Endothelial cell of umbilical vein (primary cell): ENCODE measurements around the gene RBMS3.

ENCODE experiments used
- CTCF ChIP-seq, 2 donors: IDR thresholded peaks; 1 replicate in 1 of 2; 2 replicates in 1 of 2; pipeline ENCODE4 v1.5.1; 2011; ENCODE audit warnings: low read length in 2 of 2, mild to moderate bottlenecking in 2 of 2, moderate library complexity in 2 of 2, control low read depth in 1 of 2, inconsistent platforms in 1 of 2, low read depth in 1 of 2; ENCODE audit not compliant: insufficient read depth in 1 of 2; ENCODE audit errors: extremely low read depth in 1 of 2
- EZH2 ChIP-seq: IDR thresholded peaks from 2 replicates; pipeline ENCODE4 v1.6.1; 2012; ENCODE audit warnings: borderline replicate concordance, low read depth, mild to moderate bottlenecking, moderate library complexity, low read length, inconsistent platforms; ENCODE audit not compliant: severe bottlenecking
- FOS ChIP-seq: IDR thresholded peaks from 2 replicates; pipeline ENCODE4 v1.6.1; 2011; ENCODE audit warnings: mild to moderate bottlenecking, low read length, moderate library complexity, borderline replicate concordance; ENCODE audit not compliant: insufficient read depth
- GATA2 ChIP-seq: IDR thresholded peaks from 2 replicates; pipeline ENCODE4 v1.7.0; 2011; ENCODE audit warnings: low read depth, mild to moderate bottlenecking, moderate library complexity, mixed read lengths, low read length; ENCODE audit not compliant: insufficient read length, insufficient read depth
- JUN ChIP-seq: IDR thresholded peaks from 2 replicates; pipeline ENCODE4 v1.6.1; 2011; ENCODE audit warnings: borderline replicate concordance, low read depth; ENCODE audit not compliant: insufficient read length, insufficient read depth
- MAX ChIP-seq: IDR thresholded peaks from 2 replicates; pipeline ENCODE4 v1.6.1; 2011; ENCODE audit not compliant: insufficient read depth, insufficient read length
- MYC ChIP-seq: IDR thresholded peaks from one replicate; pipeline ENCODE4 v1.6.1; 2011; ENCODE audit warnings: mild to moderate bottlenecking, low read depth, low read length
- POLR2A ChIP-seq: IDR thresholded peaks from 2 replicates; pipeline ENCODE4 v1.6.1; 2012; ENCODE audit warnings: low read depth, mild to moderate bottlenecking, control low read depth, low read length
- POLR2AphosphoS5 ChIP-seq: IDR thresholded peaks from 2 replicates; pipeline ENCODE4 v1.6.1; 2012; ENCODE audit warnings: low read depth, mild to moderate bottlenecking, control low read depth, low read length, moderate library complexity; ENCODE audit not compliant: insufficient read depth

GRCh38 chr3:29268651-29269050, 12.2 kb upstream of the RBMS3 start:
- TF ChIP-seq EZH2 (no peak), CTCF (IDR thresholded peaks at IDR 0.05; ENCODE audit: extremely low read depth in 1 of 2, insufficient read depth in 1 of 2, low read depth in 1 of 2, low read length in 2 of 2) (no peak), JUN (no peak), FOS (no peak), MAX (no peak), POLR2A (no peak), POLR2AphosphoS5 (no peak), GATA2 (no peak), MYC (no peak)
